Fibroblast of lung (primary cell): ENCODE results near the gene GSTT2. TPM values are rescaled to one million over a fixed set of nuclear protein-coding genes. Genes with fewer than 3 reads are reported as not detected.

Experiments
- DNase-seq, 2 donors: peaks; one replicate each; pipeline versions ENCODE4 v3.0.0 to v3.0.0-alpha.2; 2010; ENCODE audit warnings: low read depth in 2 of 2
- H2AFZ ChIP-seq: 2 replicates; pipeline ENCODE4 v1.5.1; 2012; ENCODE audit warnings: low read length, control low read depth, inconsistent platforms
- H3K27ac ChIP-seq: 2 replicates; pipeline ENCODE4 v1.5.1; 2011; ENCODE audit warnings: low read length, control low read depth; ENCODE audit not compliant: insufficient read depth
- H3K27me3 ChIP-seq: 2 replicates; pipeline ENCODE4 v1.5.1; 2011; ENCODE audit warnings: mild to moderate bottlenecking, low read length; ENCODE audit not compliant: control insufficient read depth, insufficient read depth
- H3K36me3 ChIP-seq: 2 replicates; pipeline ENCODE4 v1.5.1; 2011; ENCODE audit warnings: low read length; ENCODE audit not compliant: control insufficient read depth, insufficient read depth
- H3K4me1 ChIP-seq: 2 replicates; pipeline ENCODE4 v1.5.1; 2011; ENCODE audit warnings: low read length; ENCODE audit not compliant: control insufficient read depth, insufficient read depth; ENCODE audit errors: extremely low read depth
- H3K4me2 ChIP-seq: 2 replicates; pipeline ENCODE4 v1.5.1; 2011; ENCODE audit warnings: low read length, control low read depth; ENCODE audit not compliant: insufficient read depth; ENCODE audit errors: extremely low read depth
- H3K4me3 ChIP-seq, 4 experiments: fragments of 200-600 bp in 1 of 4; sonication (generic) in 1 of 4; replicated peaks in 1 of 4; 2 replicates each; pipeline ENCODE4 v1.5.1; 2011 to 2016; ENCODE audit warnings: low read length in 4 of 4, low read depth in 3 of 4, mild to moderate bottlenecking in 3 of 4, control low read depth in 2 of 4, inconsistent platforms in 1 of 4, mixed read lengths in 1 of 4; ENCODE audit not compliant: insufficient read depth in 1 of 4; ENCODE audit errors: control extremely low read depth in 1 of 4
- H3K79me2 ChIP-seq: 2 replicates; pipeline ENCODE4 v1.5.1; 2012; ENCODE audit warnings: mild to moderate bottlenecking, low read length, inconsistent platforms; ENCODE audit not compliant: control insufficient read depth, insufficient read depth
- H3K9ac ChIP-seq: 2 replicates; pipeline ENCODE4 v1.5.1; 2011; ENCODE audit warnings: mild to moderate bottlenecking, low read length, control low read depth; ENCODE audit not compliant: insufficient read depth
- H3K9me3 ChIP-seq: 2 replicates; pipeline ENCODE4 v1.5.1; 2012; ENCODE audit warnings: low read depth, low read length; ENCODE audit not compliant: control insufficient read depth, insufficient read depth
- H4K20me1 ChIP-seq: 2 replicates; pipeline ENCODE4 v1.5.1; 2011; ENCODE audit warnings: low read length; ENCODE audit not compliant: control insufficient read depth, insufficient read depth; ENCODE audit errors: extremely low read depth
- CTCF ChIP-seq, 2 donors: IDR thresholded peaks in 1 of 2; conservative IDR thresholded peaks in 1 of 2; 1 replicate in 1 of 2; 2 replicates in 1 of 2; pipeline ENCODE4 v1.5.1; 2011 to 2012; ENCODE audit warnings: low read length in 2 of 2, control low read depth in 1 of 2, inconsistent platforms in 1 of 2, low read depth in 1 of 2, mild to moderate bottlenecking in 1 of 2
- EZH2 ChIP-seq: IDR thresholded peaks from 2 replicates; pipeline ENCODE4 v1.5.1; 2012; ENCODE audit warnings: low read length, control low read depth, mild to moderate bottlenecking; ENCODE audit errors: missing control alignments
- polyA plus RNA-seq, 2 donors: library from polyadenylated mRNA; depleted of rRNA in 1 of 2; stranded (reverse) in 1 of 2; unstranded in 1 of 2; fragments of >200 nt; gene quantifications; 2 replicates each; pipeline ENCODE4 v1.2.1, GENCODE V29; 2011 to 2012; ENCODE audit warnings: missing spikeins in 1 of 2
- total RNA-seq: library from RNA; depleted of rRNA; stranded (reverse); fragments of >200 nt; gene quantifications from 2 replicates; pipeline ENCODE4 v1.2.1, GENCODE V29; 2014

GSTT2 gene
- total and polyA plus RNA-seq, 2 donors (not counting 1 experiment from before 2014, with no cell fraction given) = 0.33 to 2.4 TPM

- TF ChIP-seq EZH2 = no peak
- TF ChIP-seq CTCF (conservative IDR thresholded peaks at IDR 0.05 in 1 of 2, IDR thresholded peaks at IDR 0.05 in 1 of 2; ENCODE audit: low read depth in 1 of 2, low read length in 2 of 2) = no peak
- H4K20me1 ChIP-seq = peaks cover 2% of the 10 kb centered on the region
Observed at GRCh38 chr22:24030186-24030702, 50.3 kb downstream of the GSTT2 start.

More at GRCh38 chr22:24030186-24030702, 50.3 kb downstream of the GSTT2 start:
- Histone ChIP-seq H2AFZ (no peak overlapping the region), H3K9ac (no peak overlapping the region), H3K36me3 (no peaks in the 10 kb centered on the region), H3K27ac (no peak overlapping the region), H3K27me3 (no peaks in the 10 kb centered on the region), H3K79me2 (peaks cover 12% of the 10 kb centered on the region), H3K9me3 (no peaks in the 10 kb centered on the region), H3K4me1 (no peaks in the 10 kb centered on the region), H3K4me2 (no peak overlapping the region), H3K4me3 (no peak overlapping the region)
- DNase-seq = no peak

Other genes starting within 250 kb of the GSTT2 start
- 2.8 and 3.1 TPM in 2 replicates for gene ZNF70, start 229.0 kb upstream of the GSTT2 start, total RNA-seq
- gene ZNF70, start 229.0 kb upstream of the GSTT2 start, polyA plus RNA-seq = 1.0 and 1.2 TPM in 2 replicates
- gene VPREB3, start 225.7 kb upstream of the GSTT2 start, total RNA-seq = not detected in 2 replicates
- not detected in 2 replicates for gene VPREB3, start 225.7 kb upstream of the GSTT2 start, polyA plus RNA-seq
- gene C22orf15, start 217.1 kb upstream of the GSTT2 start, total RNA-seq = 2.5 and 3.9 TPM in 2 replicates
- gene C22orf15, start 217.1 kb upstream of the GSTT2 start, polyA plus RNA-seq = 0.71 and 1.4 TPM in 2 replicates
- gene CHCHD10, start 212.2 kb upstream of the GSTT2 start, total RNA-seq = 3.6 and 5.4 TPM in 2 replicates
- 7.5 and 11.4 TPM in 2 replicates for gene CHCHD10, start 212.2 kb upstream of the GSTT2 start, polyA plus RNA-seq
- 8.8 and 11.3 TPM in 2 replicates for gene MMP11, start 207.3 kb upstream of the GSTT2 start, total RNA-seq
- gene MMP11, start 207.3 kb upstream of the GSTT2 start, polyA plus RNA-seq = 4.5 and 8.3 TPM in 2 replicates
- 19.0 and 20.5 TPM in 2 replicates for gene SMARCB1, start 193.2 kb upstream of the GSTT2 start, total RNA-seq
- 86.4 and 126 TPM in 2 replicates for gene SMARCB1, start 193.2 kb upstream of the GSTT2 start, polyA plus RNA-seq
- under 0.01 and 0.50 TPM in 2 replicates for gene DERL3, start 141.1 kb upstream of the GSTT2 start, total RNA-seq
- 0.42 and 0.55 TPM in 2 replicates for gene DERL3, start 141.1 kb upstream of the GSTT2 start, polyA plus RNA-seq
- 8.7 and 14.9 TPM in 2 replicates for gene SLC2A11, start 122.3 kb upstream of the GSTT2 start, total RNA-seq
- gene SLC2A11, start 122.3 kb upstream of the GSTT2 start, polyA plus RNA-seq = 3.9 and 5.8 TPM in 2 replicates
- 168 and 283 TPM in 2 replicates for gene MIF, start 85.8 kb upstream of the GSTT2 start, total RNA-seq
- gene MIF, start 85.8 kb upstream of the GSTT2 start, polyA plus RNA-seq = 75.0 and 97.3 TPM in 2 replicates
- 0.26 and 9.9 TPM in 2 replicates for gene GSTT2B, start 18.9 kb upstream of the GSTT2 start, total RNA-seq
- gene GSTT2B, start 18.9 kb upstream of the GSTT2 start, polyA plus RNA-seq = 21.0 and 38.1 TPM in 2 replicates
- gene DDTL, start 13.2 kb upstream of the GSTT2 start, total RNA-seq = 2.1 and 4.1 TPM in 2 replicates
- gene DDTL, start 13.2 kb upstream of the GSTT2 start, polyA plus RNA-seq = 0.36 and 0.51 TPM in 2 replicates
- 72.4 and 111 TPM in 2 replicates for gene DDT, start 5.7 kb upstream of the GSTT2 start, total RNA-seq
- gene DDT, start 5.7 kb upstream of the GSTT2 start, polyA plus RNA-seq = 79.5 and 79.8 TPM in 2 replicates
- gene GSTT4, start 25.3 kb downstream of the GSTT2 start, total RNA-seq = not detected in 2 replicates
- not detected in 2 replicates for gene GSTT4, start 25.3 kb downstream of the GSTT2 start, polyA plus RNA-seq
- gene CABIN1, start 31.2 kb downstream of the GSTT2 start, total RNA-seq = 29.3 and 47.1 TPM in 2 replicates
- gene CABIN1, start 31.2 kb downstream of the GSTT2 start, polyA plus RNA-seq = 4.7 and 5.7 TPM in 2 replicates
- 0.77 and 10.6 TPM in 2 replicates for gene SUSD2, start 201.4 kb downstream of the GSTT2 start, total RNA-seq
- 10.5 and 11.9 TPM in 2 replicates for gene SUSD2, start 201.4 kb downstream of the GSTT2 start, polyA plus RNA-seq